HG02798 (cell line): ENCODE data around the gene IL21R.

Experiments used
- ATAC-seq: cut with Tn5 transposase; IDR thresholded peaks from one replicate; pipeline ENCODE4 v1.9.1; 2021; ENCODE audit warnings: mild to moderate bottlenecking; ENCODE audit not compliant: unreplicated experiment, poor library complexity

Gene IL21R

DNA sequence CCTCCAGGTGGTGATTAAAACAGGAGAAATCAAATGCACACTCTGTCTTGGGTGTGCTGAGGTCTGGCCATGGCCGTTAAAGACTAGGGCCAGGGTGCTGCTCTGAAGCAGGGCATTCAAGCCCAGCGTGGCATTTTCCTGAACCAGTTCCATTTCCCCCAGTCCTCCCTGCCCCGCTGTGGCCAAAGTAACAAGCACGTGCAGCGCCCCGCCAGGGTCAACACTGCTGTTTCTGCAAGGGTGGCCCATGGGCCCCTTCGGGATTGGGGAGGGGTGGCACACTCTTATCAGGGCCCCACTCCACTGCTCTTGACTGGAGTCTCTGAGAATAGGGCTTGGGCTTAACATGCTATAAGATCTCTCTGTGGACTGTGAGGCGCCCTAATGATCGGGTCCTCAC lies 72.9 kb downstream of the IL21R start:
- ATAC-seq, result no peak

GRCh38 chr16:27475561-27475960 lies 73.6 kb downstream of the IL21R start:
- ATAC-seq, result no peak

DNA sequence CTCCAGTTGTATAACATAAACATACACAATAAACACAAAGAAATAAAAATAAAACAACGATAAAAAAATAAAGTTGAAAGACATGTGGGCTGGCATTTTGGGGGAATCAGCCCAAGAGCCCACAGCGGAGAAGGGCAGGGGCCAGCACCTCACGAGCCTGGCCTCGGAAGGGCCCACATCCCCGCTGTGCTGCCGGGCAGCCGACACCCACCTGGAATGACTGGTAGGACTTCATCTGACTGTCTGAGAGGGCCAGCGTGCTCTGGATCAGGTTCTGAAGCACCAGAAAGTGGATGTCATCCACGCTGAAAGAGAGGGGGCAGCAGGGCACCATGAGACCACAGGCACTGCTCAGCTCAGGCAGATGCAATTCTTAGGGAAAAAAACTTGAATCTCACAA lies 74.3 kb downstream of the IL21R start:
- no peak for ATAC-seq

- no peak for ATAC-seq
These were observed 78.8 kb downstream of the IL21R start for GRCh38 chr16:27480761-27481160.

- no peak for ATAC-seq
These were observed 79.4 kb downstream of the IL21R start for GRCh38 chr16:27481282-27481934.

DNA sequence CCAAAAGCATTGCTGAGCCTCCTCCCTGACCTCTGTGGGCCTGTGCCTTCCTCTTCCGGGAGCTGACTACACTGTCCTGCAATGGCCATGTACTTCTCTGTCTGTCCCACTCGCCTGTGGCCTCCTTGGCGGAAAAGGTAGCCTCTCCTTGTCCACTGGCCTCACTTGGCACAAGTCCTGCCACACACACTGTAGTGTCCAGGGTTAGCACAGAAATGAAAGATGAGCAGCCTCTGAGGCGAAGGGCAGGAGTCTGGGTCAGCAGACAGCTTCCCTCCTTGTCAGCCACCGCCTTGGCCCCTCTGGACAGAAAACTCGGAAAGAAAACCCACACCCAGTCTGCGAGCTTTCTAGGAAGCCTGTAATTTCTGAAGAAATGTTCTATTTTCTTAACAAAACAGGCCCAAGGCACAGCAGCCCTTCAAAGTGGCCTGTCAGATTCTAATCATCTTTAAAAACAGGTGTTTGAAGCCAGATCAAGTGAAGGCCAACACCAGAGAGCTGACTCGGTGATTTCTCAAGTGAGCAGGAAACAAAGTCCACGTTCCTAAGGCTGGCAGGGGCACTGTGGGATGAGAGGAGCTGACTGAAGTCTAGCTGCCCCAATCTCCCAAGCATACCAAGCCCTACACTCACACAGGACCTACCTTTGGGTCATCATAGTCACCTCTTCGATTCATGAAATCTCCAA lies 80.6 kb downstream of the IL21R start:
- ATAC-seq, result no peak

- no peak for ATAC-seq
These were observed 81.1 kb downstream of the IL21R start for GRCh38 chr16:27483088-27483437.

DNA sequence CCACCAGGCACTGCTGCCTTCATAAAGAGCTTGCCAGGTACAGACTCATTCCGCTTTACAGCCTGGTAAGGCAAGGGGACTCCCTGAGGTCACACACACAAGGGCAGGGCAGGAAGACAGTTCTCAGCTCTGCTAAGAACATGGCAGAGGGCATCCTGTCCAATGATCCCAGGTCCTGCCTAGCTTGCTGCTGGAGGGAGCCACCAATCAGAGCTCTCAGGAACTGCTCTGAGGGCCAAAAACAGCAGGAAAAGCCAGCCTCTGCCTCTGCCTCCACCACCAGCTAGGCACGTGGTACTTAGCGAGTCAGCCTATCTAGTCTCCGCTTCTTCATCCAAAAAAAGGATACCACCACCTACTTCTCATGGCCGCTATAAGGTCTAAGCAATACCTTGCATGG lies 81.7 kb downstream of the IL21R start:
- no peak for ATAC-seq

DNA sequence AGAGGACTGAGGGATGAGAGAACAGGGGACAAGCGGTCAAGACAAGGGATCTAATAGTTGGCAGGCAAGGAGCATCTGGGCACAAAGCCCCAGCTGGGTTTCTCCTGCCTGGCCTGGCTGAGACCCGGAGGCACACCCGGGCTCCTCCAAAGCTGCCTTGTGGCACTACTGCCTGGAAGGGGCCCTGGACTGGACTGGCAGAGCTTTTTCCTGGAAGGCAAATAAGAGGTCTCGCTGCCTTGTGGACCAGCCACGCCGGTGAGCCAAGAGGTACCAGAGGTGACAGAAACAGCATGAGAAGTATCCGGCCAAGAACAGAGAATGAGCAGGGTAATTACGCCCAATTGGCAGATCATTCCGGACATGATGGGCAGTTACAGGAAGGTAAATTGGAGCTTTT lies 83.2 kb downstream of the IL21R start:
- no peak for ATAC-seq

DNA sequence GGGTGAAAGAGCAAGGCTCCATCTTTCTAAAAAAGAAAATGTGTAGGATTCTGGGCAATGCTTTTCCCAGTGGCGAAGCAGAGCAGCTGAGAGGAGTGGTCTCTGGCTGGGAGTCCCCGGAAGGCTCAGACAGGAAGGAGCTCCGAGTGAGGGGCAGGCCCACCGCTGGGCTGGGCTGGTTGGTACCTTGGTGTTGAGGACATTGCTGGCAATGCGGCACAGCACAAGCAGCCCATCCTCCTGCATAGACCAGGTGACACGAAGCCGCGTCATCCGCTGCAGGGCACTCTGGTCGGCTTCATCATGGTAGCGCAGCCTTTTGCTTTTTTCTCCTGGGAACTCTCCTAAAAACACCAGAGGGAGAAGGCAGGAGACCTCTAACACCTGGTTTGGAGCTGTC lies 83.8 kb downstream of the IL21R start:
- ATAC-seq, result no peak

GRCh38 chr16:27486344-27486743 lies 84.4 kb downstream of the IL21R start:
- ATAC-seq, result no peak

DNA sequence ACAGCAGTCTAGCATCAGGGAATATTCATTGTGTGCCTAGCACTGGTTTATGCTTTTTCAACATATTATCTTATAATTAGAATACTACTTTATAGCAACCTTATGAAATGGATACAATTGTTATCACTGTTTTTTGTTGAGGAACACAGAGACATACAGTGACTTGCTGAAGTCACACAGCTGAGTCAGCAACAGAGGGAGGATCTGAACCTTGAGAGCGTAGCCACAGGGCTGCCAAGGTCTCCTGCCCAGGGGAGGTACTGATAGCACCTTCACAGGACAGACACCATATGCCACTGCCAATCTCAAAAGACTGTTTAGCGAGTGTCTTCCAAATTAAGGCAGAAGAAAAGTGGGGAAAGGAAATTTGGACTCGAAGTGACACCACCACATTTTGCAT lies 84.8 kb downstream of the IL21R start:
- no peak for ATAC-seq

GRCh38 chr16:27489421-27489820 lies 87.4 kb downstream of the IL21R start:
- ATAC-seq, result no peak

DNA sequence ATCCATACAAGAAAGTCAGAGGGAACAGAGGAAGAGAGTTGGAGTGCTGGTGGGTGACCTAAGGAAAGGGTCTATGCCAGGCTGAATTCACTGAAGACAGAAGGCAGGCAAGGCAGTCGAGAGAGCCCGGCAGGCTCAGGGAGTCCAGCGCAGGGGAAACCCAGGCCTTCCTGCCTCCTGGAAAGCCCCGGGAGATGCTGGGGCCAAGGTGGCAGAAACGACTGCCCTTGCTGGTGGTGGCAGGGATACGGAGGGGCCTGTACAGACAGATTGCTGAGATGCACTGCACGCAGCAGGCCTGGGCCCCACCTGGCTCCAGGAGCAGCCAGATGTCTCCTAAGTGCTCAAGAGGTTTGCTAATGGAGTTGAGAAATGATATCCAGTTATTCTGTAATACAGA lies 87.9 kb downstream of the IL21R start:
- no peak for ATAC-seq

DNA sequence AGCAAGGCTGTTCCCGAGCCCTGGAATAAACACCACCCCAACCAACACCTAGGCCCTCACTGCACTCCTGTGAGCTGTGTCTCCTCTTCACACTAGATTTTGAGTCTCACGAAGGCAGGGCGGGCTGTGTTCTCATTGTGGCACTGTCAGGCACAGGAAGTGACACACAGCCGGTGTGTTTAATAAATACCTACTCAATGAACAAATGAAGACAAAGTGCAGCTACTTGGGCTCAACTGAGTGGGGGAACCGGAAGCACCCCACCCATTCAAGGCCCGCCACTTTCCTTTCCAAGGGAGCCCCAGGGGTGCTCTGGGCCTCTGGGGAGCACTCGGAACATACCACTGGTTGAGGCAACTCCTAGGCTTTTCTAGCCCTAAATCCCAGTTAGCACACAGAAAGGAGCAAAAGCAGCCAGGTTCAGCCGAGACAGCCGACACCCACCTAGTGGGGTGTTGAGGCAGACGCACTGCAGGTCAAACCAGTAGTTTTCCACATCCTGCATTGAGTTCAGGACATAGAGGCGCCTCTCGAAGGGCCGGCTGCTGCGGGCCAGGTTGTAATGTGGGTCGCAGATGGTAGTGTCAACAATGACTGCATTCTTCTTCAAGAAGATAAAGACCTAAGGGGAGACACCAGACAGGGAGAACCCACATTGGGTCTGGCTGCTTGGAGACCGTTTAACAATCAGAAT lies 90.1 kb downstream of the IL21R start:
- ATAC-seq, result no peak

DNA sequence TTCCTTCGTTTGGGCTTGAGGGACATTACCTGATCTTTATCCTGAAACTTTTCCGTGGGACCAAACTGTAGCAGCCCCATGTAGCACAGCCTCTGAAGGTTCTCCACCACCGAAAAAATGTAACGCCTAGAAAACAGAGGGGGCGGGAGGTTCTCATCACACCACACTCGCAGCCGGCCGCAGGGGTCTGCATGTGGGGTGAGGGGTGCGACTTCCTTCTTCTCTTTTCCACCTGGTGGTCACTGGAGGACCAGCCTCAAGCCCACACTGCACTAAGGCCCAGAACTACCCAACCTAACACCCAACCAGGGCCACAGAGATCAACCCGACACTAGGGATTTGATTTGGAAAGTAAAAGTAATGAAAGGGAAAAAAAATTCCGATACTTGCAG lies 90.6 kb downstream of the IL21R start:
- ATAC-seq, result no peak

DNA sequence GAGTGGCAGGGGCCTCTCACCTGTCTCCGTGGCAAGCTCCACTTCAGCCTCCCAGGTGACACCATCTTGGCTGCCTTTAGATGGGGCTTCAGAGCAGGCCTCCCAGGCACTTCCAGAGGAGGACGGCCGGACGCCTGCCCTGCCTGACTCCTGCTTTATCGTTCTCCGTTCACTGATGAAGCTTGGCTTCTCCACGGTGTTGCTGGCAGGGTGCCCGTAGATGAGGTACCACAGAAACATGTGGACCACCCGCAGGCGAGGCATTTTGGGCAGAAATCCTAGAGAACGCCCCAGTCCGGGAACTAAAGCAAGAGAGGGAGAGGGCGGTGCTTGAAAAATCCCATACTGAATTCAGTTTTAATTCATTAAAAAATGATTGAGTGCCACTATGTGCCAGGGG lies 93.2 kb downstream of the IL21R start:
- ATAC-seq, result no peak

GRCh38 chr16:27498031-27498825 lies 96.3 kb downstream of the IL21R start:
- no peak for ATAC-seq

DNA sequence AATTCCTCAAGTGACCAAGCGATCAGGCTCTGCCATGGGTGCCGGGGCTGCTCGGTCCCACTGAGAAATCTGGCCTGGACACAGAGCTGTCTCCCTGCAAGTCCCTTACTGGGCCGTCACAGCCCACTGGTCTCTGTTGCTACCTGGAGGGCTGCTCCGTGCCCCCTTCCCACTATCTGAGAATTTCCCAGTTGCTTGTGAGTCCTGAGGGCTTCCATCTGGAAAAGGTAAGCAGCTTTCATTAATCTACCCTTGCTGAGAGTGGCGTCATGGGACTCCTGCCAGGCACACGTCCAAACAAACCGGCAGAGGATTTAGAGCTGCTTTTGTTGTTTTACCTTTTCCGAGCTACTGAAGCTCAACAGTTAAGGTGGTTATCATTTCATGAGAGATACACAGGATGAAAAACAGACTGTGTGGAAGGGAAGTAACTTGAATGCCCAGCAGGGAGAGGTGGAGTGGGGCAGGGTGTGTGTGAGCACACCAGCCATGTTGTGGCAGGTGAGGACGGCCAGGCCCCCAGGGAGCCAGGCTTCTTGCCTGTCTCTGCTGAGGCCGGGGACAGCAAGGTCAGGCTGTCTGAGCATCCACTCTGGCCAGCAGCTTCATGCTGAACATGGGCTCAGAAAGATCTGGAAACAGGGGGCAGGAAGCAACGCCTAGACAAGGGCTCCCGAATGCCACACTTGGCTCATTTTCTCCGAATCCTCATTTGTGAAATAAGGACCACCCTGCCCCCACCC lies 97.1 kb downstream of the IL21R start:
- ATAC-seq, result no peak

DNA sequence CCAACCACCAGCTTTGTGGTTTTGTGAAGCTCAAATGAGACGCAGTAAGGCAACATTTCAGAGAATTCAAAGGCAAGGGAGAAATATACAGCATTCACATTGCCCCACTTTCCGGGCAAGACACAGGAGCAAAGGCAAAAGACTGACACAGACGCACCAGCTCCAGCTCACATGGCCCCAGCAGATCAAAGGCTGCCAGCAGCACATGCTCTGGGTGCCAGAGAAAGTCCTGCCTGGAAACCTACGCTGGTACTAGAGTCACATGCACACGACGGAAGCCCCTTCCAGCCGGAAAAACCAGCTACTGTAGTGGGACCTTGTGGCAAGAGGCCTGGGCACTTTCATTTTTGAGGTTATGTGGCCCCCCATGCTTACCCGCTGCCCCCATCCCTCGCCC lies 97.7 kb downstream of the IL21R start:
- ATAC-seq, result no peak
